Trophoblast cell (in vitro differentiated cells and primary cell): ENCODE results near the gene ZFYVE28.

Experiments
- DNase-seq, 2 donors: peaks; one replicate each; pipeline ENCODE4 v3.0.0-alpha.2; 2016
- H2AFZ ChIP-seq: 2 replicates; pipeline ENCODE4 v1.6.1; 2013; ENCODE audit warnings: low read length, moderate library complexity, mild to moderate bottlenecking; ENCODE audit not compliant: insufficient read depth, poor library complexity
- H2AK5ac ChIP-seq: 2 replicates; pipeline ENCODE4 v1.6.1; 2013; ENCODE audit warnings: mild to moderate bottlenecking, low read length
- H2BK120ac ChIP-seq: 2 replicates; pipeline ENCODE4 v1.6.1; 2013; ENCODE audit warnings: low read length, mild to moderate bottlenecking, moderate library complexity; ENCODE audit not compliant: insufficient read depth, poor library complexity
- H2BK12ac ChIP-seq: 2 replicates; pipeline ENCODE4 v1.6.1; 2013; ENCODE audit warnings: mild to moderate bottlenecking, low read length, moderate library complexity
- H2BK5ac ChIP-seq: 2 replicates; pipeline ENCODE4 v1.6.1; 2013; ENCODE audit warnings: low read length, low read depth, moderate library complexity, mild to moderate bottlenecking; ENCODE audit not compliant: poor library complexity
- H3K14ac ChIP-seq: 2 replicates; pipeline ENCODE4 v1.6.1; 2013; ENCODE audit warnings: mild to moderate bottlenecking, low read length
- H3K18ac ChIP-seq: 2 replicates; pipeline ENCODE4 v1.6.1; 2013; ENCODE audit warnings: mild to moderate bottlenecking, low read length
- H3K23ac ChIP-seq: 2 replicates; pipeline ENCODE4 v1.6.1; 2013; ENCODE audit warnings: low read length
- H3K27ac ChIP-seq: 2 replicates; pipeline ENCODE4 v1.5.1; 2013; ENCODE audit warnings: low read depth, mild to moderate bottlenecking, inconsistent platforms, low read length, moderate library complexity
- H3K27me3 ChIP-seq: 2 replicates; pipeline ENCODE4 v1.6.1; 2013; ENCODE audit warnings: inconsistent platforms, mild to moderate bottlenecking, low read length, moderate library complexity; ENCODE audit not compliant: insufficient read depth
- H3K36me3 ChIP-seq, 2 experiments: 1 replicate in 1 of 2; 2 replicates in 1 of 2; pipeline ENCODE4 v1.6.1; 2013; ENCODE audit warnings: low read length in 2 of 2, mild to moderate bottlenecking in 2 of 2, moderate library complexity in 1 of 2; ENCODE audit not compliant: insufficient read depth in 2 of 2, control insufficient read depth in 1 of 2
- H3K4ac ChIP-seq: 2 replicates; pipeline ENCODE4 v1.6.1; 2013; ENCODE audit warnings: low read depth, mild to moderate bottlenecking, low read length, moderate library complexity
- H3K4me1 ChIP-seq, 2 experiments: 1 replicate in 1 of 2; 2 replicates in 1 of 2; pipeline ENCODE4 v1.6.1; 2013; ENCODE audit warnings: low read length in 2 of 2, mild to moderate bottlenecking in 2 of 2, moderate library complexity in 1 of 2; ENCODE audit not compliant: insufficient read depth in 2 of 2, control insufficient read depth in 1 of 2
- H3K4me2 ChIP-seq: 2 replicates; pipeline ENCODE4 v1.6.1; 2013; ENCODE audit warnings: inconsistent platforms, mild to moderate bottlenecking, low read length, moderate library complexity
- H3K4me3 ChIP-seq: 2 replicates; pipeline ENCODE4 v1.5.1; 2013; ENCODE audit warnings: mild to moderate bottlenecking, low read depth, low read length, inconsistent platforms
- H3K79me1 ChIP-seq: one replicate; pipeline ENCODE4 v1.6.1; 2013; ENCODE audit warnings: low read length
- H3K79me2 ChIP-seq: 2 replicates; pipeline ENCODE4 v1.6.1; 2013; ENCODE audit warnings: low read length, mild to moderate bottlenecking; ENCODE audit not compliant: control insufficient read depth, insufficient read depth, poor library complexity
- H3K9ac ChIP-seq: 2 replicates; pipeline ENCODE4 v1.6.1; 2013; ENCODE audit warnings: mild to moderate bottlenecking, low read length
- H3K9me3 ChIP-seq: 2 replicates; pipeline ENCODE4 v1.6.1; 2013; ENCODE audit warnings: low read depth, mild to moderate bottlenecking, control low read depth, inconsistent platforms, low read length; ENCODE audit not compliant: insufficient read depth
- H4K12ac ChIP-seq: 2 replicates; pipeline ENCODE4 v1.6.1; 2013; ENCODE audit warnings: low read depth, mild to moderate bottlenecking, low read length, moderate library complexity
- H4K8ac ChIP-seq: 2 replicates; pipeline ENCODE4 v1.6.1; 2013; ENCODE audit warnings: low read depth, mild to moderate bottlenecking, low read length, moderate library complexity
- H4K91ac ChIP-seq: one replicate; pipeline ENCODE4 v1.6.1; 2013; ENCODE audit warnings: low read depth, mild to moderate bottlenecking, low read length, moderate library complexity
- WGBS: extraction: QIAGEN DNeasy Blood & Tissue Kit; methylation state at CpG from one replicate; pipeline ENCODE4 v1.1.7; 2013; ENCODE audit warnings: missing lambda C conversion rate; ENCODE audit not compliant: insufficient read length, insufficient coverage; ENCODE audit errors: extremely low coverage; 5-methylcytosine and 5-hydroxymethylcytosine counted together

ZFYVE28 gene

GRCh38 chr4:2363056-2363721, 55.3 kb downstream of the ZFYVE28 start:
- Histone ChIP-seq H3K79me2 (no peaks in the 10 kb centered on the region), H3K4me3 (no peak overlapping the region)

GRCh38 chr4:2362266-2363055, 56.0 kb downstream of the ZFYVE28 start:
- H3K4me1 ChIP-seq = no peaks in the 10 kb centered on the region
- no peak overlapping the region for H3K18ac ChIP-seq
- no CpG with 5 or more reads among the region's 15 CpGs for WGBS
- no peak overlapping the region for H2BK5ac ChIP-seq
- H3K79me1 ChIP-seq = no peaks in the 10 kb centered on the region
- no peak overlapping the region for H4K91ac ChIP-seq
- no peak overlapping the region for H3K4me2 ChIP-seq
- H3K4me3 ChIP-seq = no peak overlapping the region
- H3K27ac ChIP-seq = no peak overlapping the region
- no peak overlapping the region for H3K9ac ChIP-seq
- H2AFZ ChIP-seq = no peak overlapping the region
- H2AK5ac ChIP-seq = no peak overlapping the region
- H3K27me3 ChIP-seq = no peaks in the 10 kb centered on the region
- H3K4ac ChIP-seq = no peak overlapping the region
- no peak overlapping the region for H3K23ac ChIP-seq
- no peak overlapping the region for H2BK120ac ChIP-seq
- H2BK12ac ChIP-seq = no peak overlapping the region
- H3K14ac ChIP-seq = no peak overlapping the region
- no peak for DNase-seq
- H3K79me2 ChIP-seq = no peaks in the 10 kb centered on the region
- no peak overlapping the region for H4K12ac ChIP-seq
- no peaks in the 10 kb centered on the region for H3K36me3 ChIP-seq
- H4K8ac ChIP-seq = no peak overlapping the region
- peaks cover 1% of the 10 kb centered on the region for H3K9me3 ChIP-seq

More at GRCh38 chr4:2363056-2363721, 55.3 kb downstream of the ZFYVE28 start:
- peak; percentile 27 to 71 for DNase-seq
- Histone ChIP-seq H3K9ac (no peak overlapping the region), H4K12ac (no peak overlapping the region), H2BK12ac (no peak overlapping the region), H3K23ac (no peak overlapping the region), H3K4me2 (no peak overlapping the region), H3K14ac (no peak overlapping the region), H2AK5ac (no peak overlapping the region), H2BK120ac (no peak overlapping the region), H3K79me1 (no peaks in the 10 kb centered on the region), H4K91ac (no peak overlapping the region), H3K36me3 (no peaks in the 10 kb centered on the region), H3K4me1 (no peaks in the 10 kb centered on the region), H3K9me3 (no peaks in the 10 kb centered on the region), H2BK5ac (no peak overlapping the region), H3K4ac (no peak overlapping the region), H2AFZ (no peak overlapping the region), H3K18ac (no peak overlapping the region), H3K27ac (no peak overlapping the region), H3K27me3 (no peaks in the 10 kb centered on the region), H4K8ac (no peak overlapping the region)
- WGBS = no CpG with 5 or more reads among the region's 12 CpGs

- no peak overlapping the region for H3K4ac ChIP-seq
- no peak overlapping the region for H3K4me2 ChIP-seq
- H3K27me3 ChIP-seq = no peaks in the 10 kb centered on the region
- no peak overlapping the region for H3K18ac ChIP-seq
- H3K9ac ChIP-seq = no peak overlapping the region
- no peak overlapping the region for H4K12ac ChIP-seq
- no peaks in the 10 kb centered on the region for H3K79me2 ChIP-seq
- H2BK5ac ChIP-seq = no peak overlapping the region
- no peak overlapping the region for H3K14ac ChIP-seq
- H3K36me3 ChIP-seq = no peaks in the 10 kb centered on the region
- no peak overlapping the region for H2BK120ac ChIP-seq
- H3K9me3 ChIP-seq = peaks cover 1% of the 10 kb centered on the region
- H4K91ac ChIP-seq = no peak overlapping the region
- no peak overlapping the region for H2BK12ac ChIP-seq
- no peak for DNase-seq
- H4K8ac ChIP-seq = no peak overlapping the region
- H3K79me1 ChIP-seq = no peaks in the 10 kb centered on the region
- WGBS = no CpG with 5 or more reads among the region's 23 CpGs
- H3K4me3 ChIP-seq = no peak overlapping the region
- no peak overlapping the region for H2AFZ ChIP-seq
- H2AK5ac ChIP-seq = no peak overlapping the region
- H3K23ac ChIP-seq = no peak overlapping the region
- H3K4me1 ChIP-seq = no peaks in the 10 kb centered on the region
- no peak overlapping the region for H3K27ac ChIP-seq
Observed at GRCh38 chr4:2361366-2362265, 56.8 kb downstream of the ZFYVE28 start.

- no peak for DNase-seq
- Histone ChIP-seq H3K4me1 (no peaks in the 10 kb centered on the region), H2BK5ac (no peak overlapping the region), H3K9ac (no peak overlapping the region), H3K23ac (no peak overlapping the region), H2BK12ac (no peak overlapping the region), H3K14ac (no peak overlapping the region), H3K79me1 (no peaks in the 10 kb centered on the region), H3K18ac (no peak overlapping the region), H4K91ac (no peak overlapping the region), H3K4me2 (no peak overlapping the region), H3K4ac (no peak overlapping the region), H2BK120ac (no peak overlapping the region), H2AFZ (no peak overlapping the region), H4K12ac (no peak overlapping the region), H3K9me3 (peaks cover 1% of the 10 kb centered on the region), H3K36me3 (no peaks in the 10 kb centered on the region), H4K8ac (no peak overlapping the region), H3K27me3 (no peaks in the 10 kb centered on the region), H3K79me2 (no peaks in the 10 kb centered on the region), H2AK5ac (no peak overlapping the region), H3K27ac (no peak overlapping the region), H3K4me3 (no peak overlapping the region)
- no CpG with 5 or more reads among the region's 6 CpGs for WGBS
Observed at GRCh38 chr4:2360396-2360730, 58.1 kb downstream of the ZFYVE28 start.
